A549 (cell line): ENCODE measurements around the gene HEATR5B. TPM values are rescaled to one million over a fixed set of nuclear protein-coding genes. Genes with fewer than 3 reads are reported as not detected.

Experiments used
- ATAC-seq, 2 experiments: fragments of 200-7000 bp in 1 of 2; fragments of >200 bp in 1 of 2; cut with Nextera tagmentation in 1 of 2; cut with Tn5 transposase in 1 of 2; 3 replicates each; pipeline versions ENCODE4 v1.8.0 to v1.9.1; 2018 to 2020; ENCODE audit warnings: mild to moderate bottlenecking in 1 of 2, moderate library complexity in 1 of 2
- CTCF ChIA-PET: fragments of 300-600 bp; sonication (Branson Sonifier 250); formaldehyde crosslinking; extraction: SDS; loops from one replicate; lab custom pipeline; 2021; ENCODE audit warnings: antibody characterized with exemption, inconsistent platforms; lab: Yijun Ruan, JAX
- POLR2A ChIA-PET: fragments of 350-600 bp; formaldehyde crosslinking; extraction: SDS; loops from one replicate; lab custom pipeline; 2021; ENCODE audit warnings: antibody characterized with exemption, inconsistent platforms; lab: Yijun Ruan, JAX
- DNase-seq, 2 experiments: peaks; one replicate each; pipeline versions ENCODE4 v3.0.0 to v3.0.0-alpha.2; 2011 to 2016; ENCODE audit warnings: low read depth in 1 of 2, low spot score in 1 of 2
- FAIRE-seq: peaks from 2 replicates; lab custom pipeline; 2011; peaks lifted over from hg19 to GRCh38; lab: Jason Lieb, UNC
- H3K27ac ChIP-seq, 2 experiments: fragments of >200 bp; sonication (Bioruptor Twin); formaldehyde crosslinking; 3 replicates each; pipeline ENCODE4 v1.5.1; 2016 to 2017
- H3K4me1 ChIP-seq: fragments of >200 bp; sonication (Bioruptor Twin); formaldehyde crosslinking; 3 replicates; pipeline ENCODE4 v1.6.1; 2016
- H3K4me2 ChIP-seq: fragments of >200 bp; sonication (Bioruptor Twin); formaldehyde crosslinking; 3 replicates; pipeline ENCODE4 v1.6.1; 2016
- H3K4me3 ChIP-seq: fragments of >200 bp; sonication (Bioruptor Twin); formaldehyde crosslinking; 3 replicates; pipeline ENCODE4 v1.5.1; 2016
- H3K9me3 ChIP-seq: fragments of >200 bp; sonication (Bioruptor Twin); formaldehyde crosslinking; 3 replicates; pipeline ENCODE4 v1.6.1; 2016
- CBX8 ChIP-seq: fragments of 200-600 bp; sonication (generic); IDR thresholded peaks from 2 replicates; pipeline ENCODE4 v1.6.1; 2016
- CHD2 ChIP-seq: fragments of 150-350 bp; IDR thresholded peaks from 2 replicates; pipeline ENCODE4 v1.6.1; 2014; ENCODE audit warnings: low read length; ENCODE audit not compliant: partially characterized antibody
- CHD4 ChIP-seq: fragments of 200-600 bp; sonication (generic); IDR thresholded peaks from 2 replicates; pipeline ENCODE4 v1.6.1; 2016; ENCODE audit warnings: antibody characterized with exemption, mild to moderate bottlenecking, borderline replicate concordance
- CTCF ChIP-seq: fragments of >200 bp; sonication (Bioruptor Twin); formaldehyde crosslinking; IDR thresholded peaks from 3 replicates; pipeline ENCODE4 v1.5.1; 2016
- FOSB ChIP-seq: fragments of 250-450 bp; sonication (Bioruptor Pico); IDR thresholded peaks from 2 replicates; pipeline ENCODE4 v1.5.0; 2020; ENCODE audit warnings: mild to moderate bottlenecking, moderate library complexity
- FOXS1 ChIP-seq: fragments of 250-450 bp; sonication (Bioruptor Pico); IDR thresholded peaks from 2 replicates; pipeline ENCODE4 v1.5.0; 2020; ENCODE audit warnings: mild to moderate bottlenecking, moderate library complexity
- HOXB13 ChIP-seq: fragments of 250-450 bp; sonication (Bioruptor Pico); IDR thresholded peaks from 2 replicates; pipeline ENCODE4 v1.5.0; 2020; ENCODE audit warnings: low read depth, mild to moderate bottlenecking, moderate library complexity
- HOXB5 ChIP-seq: fragments of 250-450 bp; sonication (Bioruptor Pico); IDR thresholded peaks from 2 replicates; pipeline ENCODE4 v1.5.0; 2020; ENCODE audit warnings: mild to moderate bottlenecking, moderate library complexity
- JUN ChIP-seq, 2 experiments: fragments of >200 bp; sonication (Bioruptor Twin); formaldehyde crosslinking; IDR thresholded peaks; 2 replicates in 1 of 2; 3 replicates in 1 of 2; pipeline ENCODE4 v1.6.1; 2016 to 2017
- MYC ChIP-seq: IDR thresholded peaks from 2 replicates; pipeline ENCODE4 v1.6.1; 2012; ENCODE audit warnings: mild to moderate bottlenecking, inconsistent platforms, low read length, improper control_type of control experiment, borderline replicate concordance
- PHF8 ChIP-seq: fragments of 200-600 bp; sonication (generic); IDR thresholded peaks from 2 replicates; pipeline ENCODE4 v1.6.1; 2016; ENCODE audit warnings: low read depth, mild to moderate bottlenecking, antibody characterized with exemption, moderate library complexity, borderline replicate concordance
- POLR2A ChIP-seq: IDR thresholded peaks from 2 replicates; pipeline ENCODE4 v1.6.1; 2012; ENCODE audit warnings: mild to moderate bottlenecking, low read length
- RAD21 ChIP-seq, 2 experiments: fragments of >200 bp in 1 of 2; sonication (Bioruptor Twin) in 1 of 2; formaldehyde crosslinking in 1 of 2; IDR thresholded peaks in 1 of 2; conservative IDR thresholded peaks in 1 of 2; 2 replicates in 1 of 2; 3 replicates in 1 of 2; pipeline ENCODE4 v1.6.1; 2012 to 2018; ENCODE audit warnings: inconsistent platforms in 1 of 2
- SREBF2 ChIP-seq: fragments of 450-650 bp; IDR thresholded peaks from 2 replicates; pipeline ENCODE4 v1.6.1; 2014; ENCODE audit warnings: mild to moderate bottlenecking, moderate library complexity
- TFCP2L1 ChIP-seq: fragments of 250-450 bp; sonication (Bioruptor Pico); IDR thresholded peaks from 2 replicates; pipeline ENCODE4 v1.5.0; 2021; ENCODE audit warnings: mild to moderate bottlenecking
- ZC3H11A ChIP-seq: fragments of 450-650 bp; IDR thresholded peaks from 2 replicates; pipeline ENCODE4 v1.6.1; 2014; ENCODE audit warnings: antibody characterized with exemption, mild to moderate bottlenecking
- ZNF302 ChIP-seq: fragments of 250-450 bp; sonication (Bioruptor Pico); IDR thresholded peaks from 2 replicates; pipeline ENCODE4 v1.9.0; 2021; ENCODE audit warnings: inconsistent platforms, mild to moderate bottlenecking, moderate library complexity
- ZSCAN20 ChIP-seq: fragments of 250-450 bp; sonication (Bioruptor Pico); IDR thresholded peaks from 2 replicates; pipeline ENCODE4 v1.8.0; 2022; ENCODE audit warnings: mild to moderate bottlenecking, moderate library complexity
- WGBS: methylation state at CpG from one replicate; pipeline ENCODE4 v1.1.6; 2017; ENCODE audit errors: missing lambda C conversion rate; 5-methylcytosine and 5-hydroxymethylcytosine counted together
- polyA plus RNA-seq, 4 experiments: library from polyadenylated mRNA; depleted of rRNA in 3 of 4; stranded (reverse); fragments of >200 nt; fragmentation: RNase III in 1 of 4; extraction: RNeasy Plus Mini Kit Qiagen cat#74134 plus additional on column Dnase treatment in 1 of 4; gene quantifications; 2 replicates in 3 of 4; 3 replicates in 1 of 4; pipeline ENCODE4 v1.2.3, GENCODE V29; 2011 to 2017
- TF ChIP-seq, protein P1 (sequence below): fragments of >200 bp; sonication (Bioruptor Twin); formaldehyde crosslinking; IDR thresholded peaks from 3 replicates; pipeline ENCODE4 v1.6.1; 2016
- TF ChIP-seq, protein P2 (sequence below): fragments of 250-450 bp; sonication (Bioruptor Pico); IDR thresholded peaks from 2 replicates; pipeline ENCODE4 v1.5.0; 2021; ENCODE audit warnings: mild to moderate bottlenecking, moderate library complexity, borderline replicate concordance

Gene HEATR5B
- polyA plus RNA-seq, 2 of the 4 experiments (the other 2 are of a cell fraction), result 8.4 to 26.1 TPM

DNA sequence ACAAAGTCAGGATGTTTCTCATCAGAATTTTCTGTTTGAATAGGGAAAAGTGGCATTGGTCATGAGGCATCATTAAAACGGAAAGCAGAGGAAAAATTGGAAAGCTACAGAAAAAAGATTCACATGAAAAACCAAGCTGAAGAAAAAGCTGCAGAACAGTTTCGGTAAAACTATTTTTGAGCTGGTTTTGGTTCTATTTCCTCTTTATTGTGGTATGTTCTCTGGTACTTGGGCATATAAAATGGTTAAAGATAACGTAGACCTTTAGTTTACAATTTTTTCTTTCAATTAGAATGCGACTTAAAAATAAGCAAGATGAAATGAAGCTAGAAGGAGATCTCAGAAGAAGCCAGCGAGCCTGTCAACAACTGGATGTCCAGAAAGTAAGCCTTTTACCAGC, 7.7 kb upstream of the HEATR5B start:
- POLR2A ChIA-PET, result no interaction called here
- H3K4me3 ChIP-seq, result no peak overlapping the region
- H3K4me1 ChIP-seq, result no peaks in the 10 kb centered on the region
- CTCF ChIA-PET, result interaction anchor here (1.4 kb wide), 1 partner anchor 15 kb away, joined by 3 read pairs; no protein-coding TSS in a partner anchor
- no peak overlapping the region for H3K4me2 ChIP-seq
- DNase-seq (no peak), FAIRE-seq (no peak), ATAC-seq (no peak)
- H3K9me3 ChIP-seq, result no peaks in the 10 kb centered on the region
- TF ChIP-seq FOSB, result no peak
- TF ChIP-seq CTCF, result no peak
- TF ChIP-seq ZC3H11A, result no peak
- TF ChIP-seq CHD2, result no peak
- no peak for TF ChIP-seq FOXS1
- TF ChIP-seq RAD21 (conservative IDR thresholded peaks at IDR 0.05 in 1 of 2, IDR thresholded peaks at IDR 0.05 in 1 of 2), result no peak
- no peak for TF ChIP-seq HOXB13 (CRISPR knock-in tag)
- TF ChIP-seq CBX8, result no peak
- no peak for TF ChIP-seq JUN (IDR thresholded peaks at IDR 0.05)
- WGBS, result 84% methylated on average over 5 of the region's 5 CpGs
- H3K27ac ChIP-seq, result no peak overlapping the region

GRCh38 chr2:37090019-37090477, 5.9 kb upstream of the HEATR5B start:
- Histone ChIP-seq H3K4me1 (peaks cover 8% of the 10 kb centered on the region; the same call in 2 of the 3 replicates), H3K4me3 (no peak overlapping the region), H3K27ac (no peak overlapping the region), H3K9me3 (no peaks in the 10 kb centered on the region), H3K4me2 (no peak overlapping the region)
- no peak for ATAC-seq
- DNase-seq, result no peak
- ChIA-PET POLR2A (no interaction called here), CTCF (no interaction called here)
- no peak for FAIRE-seq
- TF ChIP-seq CHD4 (no peak), POLR2A (no peak), ZSCAN20 (CRISPR knock-in tag) (no peak), MYC (no peak), SREBF2 (no peak), HOXB5 (CRISPR knock-in tag) (no peak), CBX8 (no peak), JUN (IDR thresholded peaks at IDR 0.05) (no peak)
- TF ChIP-seq, protein P1, sequence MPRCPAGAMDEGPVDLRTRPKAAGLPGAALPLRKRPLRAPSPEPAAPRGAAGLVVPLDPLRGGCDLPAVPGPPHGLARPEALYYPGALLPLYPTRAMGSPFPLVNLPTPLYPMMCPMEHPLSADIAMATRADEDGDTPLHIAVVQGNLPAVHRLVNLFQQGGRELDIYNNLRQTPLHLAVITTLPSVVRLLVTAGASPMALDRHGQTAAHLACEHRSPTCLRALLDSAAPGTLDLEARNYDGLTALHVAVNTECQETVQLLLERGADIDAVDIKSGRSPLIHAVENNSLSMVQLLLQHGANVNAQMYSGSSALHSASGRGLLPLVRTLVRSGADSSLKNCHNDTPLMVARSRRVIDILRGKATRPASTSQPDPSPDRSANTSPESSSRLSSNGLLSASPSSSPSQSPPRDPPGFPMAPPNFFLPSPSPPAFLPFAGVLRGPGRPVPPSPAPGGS, result no peak
- WGBS, result 81% methylated on average over 4 of the region's 4 CpGs

GRCh38 chr2:37085731-37086147, 1.6 kb upstream of the HEATR5B start:
- WGBS, result 22% methylated on average over 1 of the region's 1 CpG

DNA sequence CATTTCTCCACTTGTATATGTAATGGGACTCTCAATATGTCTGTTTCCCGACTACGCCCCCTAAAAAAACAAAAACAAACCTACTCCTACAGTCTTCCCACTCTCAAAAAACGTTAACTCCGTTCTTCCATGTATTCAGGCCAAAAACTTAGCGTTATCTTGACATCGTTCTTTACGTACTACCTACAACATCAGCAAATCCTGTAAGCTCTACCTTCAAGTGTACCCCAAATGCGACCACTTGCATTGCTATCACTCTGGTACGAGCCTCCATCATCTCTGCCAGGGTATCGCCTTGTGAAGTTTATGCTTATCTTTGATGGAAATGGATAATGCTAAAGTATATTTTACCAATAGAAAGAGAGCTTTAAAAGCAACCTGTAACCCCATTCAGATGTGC, 625 bp upstream of the HEATR5B start:
- H3K4me1 ChIP-seq, result peaks cover 16% of the 10 kb centered on the region; the same call in 2 of the 3 replicates
- FAIRE-seq (no peak), ATAC-seq (peak in 1 of 2 experiments; percentile 5; a peak in 2 of 6 replicates), DNase-seq (no peak)
- WGBS, result 6% methylated on average over 10 of the region's 10 CpGs
- peak overlapping the region; percentile 90 for H3K4me2 ChIP-seq
- H3K4me3 ChIP-seq, result peak overlapping the region; percentile 74
- H3K9me3 ChIP-seq, result no peaks in the 10 kb centered on the region
- H3K27ac ChIP-seq, result peak overlapping the region; percentile 59 to 76
- CTCF ChIA-PET, result no interaction called here
- POLR2A ChIA-PET, result interaction anchor here (0.6 to 1.4 kb wide), 2 partner anchors 60 to 73 kb away, joined by 3 to 6 read pairs; partner anchors contain the start of gene EIF2AK2
- TF ChIP-seq RAD21 (conservative IDR thresholded peaks at IDR 0.05 in 1 of 2, IDR thresholded peaks at IDR 0.05 in 1 of 2), result no peak
- no peak for TF ChIP-seq CBX8
- TF ChIP-seq TFCP2L1, result no peak
- no peak for TF ChIP-seq PHF8
- TF ChIP-seq, protein P2, sequence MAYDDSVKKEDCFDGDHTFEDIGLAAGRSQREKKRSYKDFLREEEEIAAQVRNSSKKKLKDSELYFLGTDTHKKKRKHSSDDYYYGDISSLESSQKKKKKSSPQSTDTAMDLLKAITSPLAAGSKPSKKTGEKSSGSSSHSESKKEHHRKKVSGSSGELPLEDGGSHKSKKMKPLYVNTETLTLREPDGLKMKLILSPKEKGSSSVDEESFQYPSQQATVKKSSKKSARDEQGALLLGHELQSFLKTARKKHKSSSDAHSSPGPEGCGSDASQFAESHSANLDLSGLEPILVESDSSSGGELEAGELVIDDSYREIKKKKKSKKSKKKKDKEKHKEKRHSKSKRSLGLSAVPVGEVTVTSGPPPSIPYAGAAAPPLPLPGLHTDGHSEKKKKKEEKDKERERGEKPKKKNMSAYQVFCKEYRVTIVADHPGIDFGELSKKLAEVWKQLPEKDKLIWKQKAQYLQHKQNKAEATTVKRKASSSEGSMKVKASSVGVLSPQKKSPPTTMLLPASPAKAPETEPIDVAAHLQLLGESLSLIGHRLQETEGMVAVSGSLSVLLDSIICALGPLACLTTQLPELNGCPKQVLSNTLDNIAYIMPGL, result no peak
- TF ChIP-seq ZNF302, result no peak
- no peak for TF ChIP-seq CTCF
- no peak for TF ChIP-seq HOXB13 (CRISPR knock-in tag)
- no peak; the same call in 1 of the 2 replicates for TF ChIP-seq ZC3H11A
- TF ChIP-seq, protein P1, result no peak

More at GRCh38 chr2:37085731-37086147, 1.6 kb upstream of the HEATR5B start:
- TF ChIP-seq RAD21 (conservative IDR thresholded peaks at IDR 0.05 in 1 of 2, IDR thresholded peaks at IDR 0.05 in 1 of 2), result no peak
- Histone ChIP-seq H3K4me2 (peak overlapping the region; percentile 90), H3K4me3 (no peak overlapping the region), H3K4me1 (peaks cover 16% of the 10 kb centered on the region; the same call in 2 of the 3 replicates), H3K9me3 (no peaks in the 10 kb centered on the region), H3K27ac (no peak overlapping the region)
- no peak for FAIRE-seq
- ChIA-PET POLR2A (no interaction called here), CTCF (interaction anchor here (1.1 kb wide), 1 partner anchor 11 kb away, joined by 3 read pairs; no protein-coding TSS in a partner anchor)
- ATAC-seq, result no peak
- peak in 1 of 2 experiments; percentile 8 for DNase-seq
